HG03354 (cell line): ENCODE measurements around the gene SCYL2.
A peak's percentile ranks its signal among the peaks of the same experiment; 100 is the strongest.
"Not testable (repeated sequence)": the region's sequence is repeated elsewhere in the genome, so short reads cannot be mapped to it uniquely, and the experiment has no call there.

Experiments used
- ATAC-seq: cut with Tn5 transposase; IDR thresholded peaks from one replicate; pipeline ENCODE4 v1.9.1; 2021; ENCODE audit warnings: mild to moderate bottlenecking; ENCODE audit not compliant: unreplicated experiment, poor library complexity, severe bottlenecking

SCYL2 gene

GRCh38 chr12:100254876-100255275, 12.1 kb upstream of the SCYL2 start:
- ATAC-seq = no peak

GRCh38 chr12:100258127-100258526, 8.8 kb upstream of the SCYL2 start:
- ATAC-seq = no peak

- ATAC-seq = no peak
These were observed 3.8 kb upstream of the SCYL2 start for GRCh38 chr12:100263131-100263530.

- ATAC-seq = not testable (repeated sequence)
These were observed 1.9 kb upstream of the SCYL2 start for GRCh38 chr12:100265107-100265506.

DNA sequence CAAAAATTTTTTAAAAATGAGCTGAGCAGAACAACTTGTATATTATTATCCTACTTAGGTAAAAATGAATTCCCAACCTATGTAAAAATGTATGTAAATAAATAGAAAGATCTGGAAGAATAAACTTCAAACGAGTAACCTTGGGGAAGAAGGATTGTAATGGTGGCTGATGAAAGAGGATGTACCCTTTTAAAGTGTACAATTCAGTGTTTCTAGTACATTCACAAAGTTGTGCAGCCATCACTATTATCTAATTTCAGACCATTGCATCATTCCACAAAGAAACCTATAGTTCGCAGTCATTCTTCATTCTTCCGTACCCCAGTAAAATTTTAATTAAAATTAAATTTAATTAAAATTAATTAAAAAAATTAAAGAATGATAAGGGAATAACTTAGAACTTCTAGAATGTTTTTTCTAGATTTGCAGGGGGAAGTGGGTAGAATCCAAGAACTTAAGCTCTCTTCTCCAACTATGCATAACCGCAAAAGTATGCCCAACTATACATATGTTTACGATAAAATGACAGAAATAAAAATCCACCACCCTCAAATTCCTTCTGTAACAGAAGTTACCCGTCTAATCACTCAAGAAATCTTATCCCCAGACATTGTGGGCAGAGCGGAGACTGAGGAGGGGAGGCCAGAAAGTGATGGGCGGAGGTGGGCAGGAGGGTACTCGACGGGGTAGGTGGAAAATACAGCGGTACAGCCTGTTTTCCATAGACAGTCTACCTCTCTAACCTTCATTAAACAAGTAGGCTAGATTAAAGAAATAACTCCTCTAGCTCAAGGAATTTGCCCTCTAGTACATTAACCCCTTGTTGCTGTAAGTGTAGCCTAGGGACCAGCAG, 1.0 kb upstream of the SCYL2 start:
- ATAC-seq = peak; percentile 14

DNA sequence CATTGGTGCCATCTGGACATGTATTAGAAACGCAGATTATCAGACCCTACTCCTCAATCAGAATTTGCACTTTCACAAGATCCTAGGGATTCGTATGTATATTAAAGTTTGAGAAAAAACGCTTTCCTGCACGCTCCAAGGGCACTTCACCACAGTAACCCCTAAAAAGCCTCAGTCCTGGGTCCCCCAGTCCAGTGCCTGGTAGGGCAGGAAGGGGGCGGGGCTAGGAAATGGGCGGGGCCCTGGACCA, 467 bp upstream of the SCYL2 start:
- peak; percentile 84 for ATAC-seq

DNA sequence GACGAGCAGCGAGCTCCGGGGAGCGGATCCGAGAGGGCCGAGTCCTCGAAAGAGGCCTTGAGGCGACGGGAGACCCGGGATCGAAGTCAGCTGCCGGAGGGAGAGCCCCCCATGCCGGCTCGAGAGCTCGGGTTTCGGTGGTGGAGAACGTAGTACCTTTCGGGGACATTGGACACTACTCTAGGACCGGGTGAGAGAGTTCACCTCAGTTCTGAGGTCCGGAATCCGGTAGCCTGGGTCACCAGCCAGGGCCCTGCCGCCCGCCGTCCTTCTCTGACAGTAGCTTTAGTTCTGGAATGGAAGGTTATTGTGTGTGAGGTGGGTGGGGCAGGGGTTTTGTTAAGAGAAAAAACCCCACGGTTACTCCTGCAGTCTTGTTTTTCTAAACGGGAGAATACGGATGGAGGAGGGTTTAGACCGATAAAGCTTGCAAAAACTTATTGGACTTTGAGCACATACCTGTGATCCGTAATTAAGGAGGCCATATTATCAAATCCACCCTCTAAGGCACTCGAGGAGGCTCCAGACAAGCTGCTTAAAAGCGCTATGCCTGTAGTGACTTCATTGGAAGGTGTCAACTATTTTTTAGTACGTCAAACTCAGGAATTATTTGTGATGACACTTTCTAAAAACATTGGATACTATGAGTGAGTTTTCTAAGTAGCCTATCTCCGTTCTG, 765 bp downstream of the SCYL2 start:
- peak; percentile 22 for ATAC-seq

GRCh38 chr12:100268835-100269564, 2.0 kb downstream of the SCYL2 start:
- no peak for ATAC-seq

DNA sequence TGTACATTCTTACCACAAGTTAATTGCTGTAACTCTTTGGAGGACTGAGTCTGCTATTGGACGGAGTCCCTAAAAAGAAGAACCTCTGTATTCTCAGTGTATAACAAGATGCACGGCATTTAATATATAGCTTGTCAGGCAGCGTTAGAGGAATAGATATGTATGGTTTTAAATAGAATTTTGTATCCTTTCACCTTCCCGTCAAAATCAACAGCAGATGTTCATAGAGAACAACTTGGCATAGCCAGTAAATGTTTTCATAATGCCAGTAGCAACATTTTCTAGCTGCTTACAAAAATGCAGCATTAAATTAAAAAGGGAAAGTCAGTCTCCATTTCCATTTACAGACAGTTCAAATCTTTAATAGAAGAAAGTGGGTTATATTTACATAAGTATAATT, 6.8 kb downstream of the SCYL2 start:
- no peak for ATAC-seq

DNA sequence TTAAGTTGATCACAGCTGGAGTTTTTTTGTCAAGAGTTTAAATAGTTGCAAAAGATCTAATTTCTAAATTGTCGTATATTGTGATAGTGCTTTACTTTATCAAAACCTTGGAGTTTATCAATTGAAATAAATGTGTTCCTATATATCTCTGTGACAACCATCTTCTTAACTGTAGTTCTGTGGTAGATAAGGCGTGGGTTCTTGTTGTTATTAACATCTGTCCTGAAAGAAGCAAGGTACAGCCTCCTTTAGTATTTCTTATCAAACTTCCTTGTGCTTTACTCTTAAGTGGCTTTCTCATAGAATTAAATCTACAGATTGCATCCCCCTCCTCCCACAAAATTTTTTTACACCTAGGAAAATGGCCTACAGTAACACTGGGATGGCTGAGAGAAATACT, 7.3 kb downstream of the SCYL2 start:
- ATAC-seq = no peak

DNA sequence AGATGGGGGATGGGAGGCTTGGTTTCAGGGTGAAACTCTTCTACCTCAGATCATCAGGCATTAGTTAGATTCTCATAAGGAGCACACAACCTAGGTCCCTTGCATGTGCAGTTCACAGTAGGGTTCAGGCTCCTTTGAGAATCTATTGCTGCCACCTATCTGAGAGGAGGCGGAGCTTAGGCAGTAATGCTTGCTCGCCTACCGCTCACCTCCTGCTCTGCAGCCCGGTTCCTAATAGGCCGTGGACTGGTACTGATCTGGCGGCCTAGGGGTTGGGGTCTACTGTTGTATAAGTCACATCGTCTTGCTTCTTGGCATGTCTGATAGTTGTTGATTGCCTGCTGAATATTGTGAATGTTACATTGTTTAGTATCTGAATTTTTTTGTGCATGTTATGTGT, 12.2 kb downstream of the SCYL2 start:
- ATAC-seq = no peak

GRCh38 chr12:100279607-100280244, 12.7 kb downstream of the SCYL2 start:
- ATAC-seq = no peak

GRCh38 chr12:100284556-100284955, 17.6 kb downstream of the SCYL2 start:
- ATAC-seq = not testable (repeated sequence)

DNA sequence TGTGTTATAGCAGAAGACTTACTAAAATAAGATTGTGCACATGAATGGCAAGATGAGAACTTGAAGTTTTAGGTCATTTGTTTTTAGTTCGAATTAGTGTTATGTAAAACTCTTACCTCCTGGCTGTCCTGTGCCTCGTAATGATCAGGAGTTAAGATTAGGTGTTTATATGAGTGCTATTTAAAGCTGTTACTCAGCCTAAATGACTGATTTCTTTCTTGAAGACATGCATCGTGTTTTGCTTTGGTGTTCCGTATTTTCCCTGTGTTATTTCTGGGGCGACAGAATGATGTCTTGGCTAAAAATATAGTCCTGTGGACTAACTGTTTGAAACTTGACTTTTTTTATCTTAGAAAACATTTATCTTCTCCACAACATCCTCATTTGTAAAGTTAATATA, 22.1 kb downstream of the SCYL2 start:
- ATAC-seq = no peak

GRCh38 chr12:100290016-100290415, 23.0 kb downstream of the SCYL2 start:
- ATAC-seq = no peak

DNA sequence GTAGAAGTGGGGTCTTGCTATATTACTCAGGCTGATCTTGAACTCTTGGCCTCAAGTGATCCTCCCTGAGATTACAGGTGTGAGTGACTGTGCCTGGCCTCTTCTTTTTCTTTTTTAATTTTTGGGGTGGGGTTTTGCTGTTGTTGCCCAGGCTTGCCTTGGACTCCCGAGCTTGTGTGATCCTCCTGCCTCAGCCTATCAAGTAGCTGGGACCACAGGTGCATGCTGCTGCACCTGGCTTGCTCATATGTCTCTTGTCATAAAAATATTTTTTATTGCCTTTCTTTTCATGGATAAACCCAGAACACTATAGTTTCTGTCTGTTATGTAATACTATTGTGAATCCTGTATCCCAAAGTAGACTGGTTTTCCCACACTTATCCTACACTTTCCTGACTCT, 26.0 kb downstream of the SCYL2 start:
- no peak for ATAC-seq

DNA sequence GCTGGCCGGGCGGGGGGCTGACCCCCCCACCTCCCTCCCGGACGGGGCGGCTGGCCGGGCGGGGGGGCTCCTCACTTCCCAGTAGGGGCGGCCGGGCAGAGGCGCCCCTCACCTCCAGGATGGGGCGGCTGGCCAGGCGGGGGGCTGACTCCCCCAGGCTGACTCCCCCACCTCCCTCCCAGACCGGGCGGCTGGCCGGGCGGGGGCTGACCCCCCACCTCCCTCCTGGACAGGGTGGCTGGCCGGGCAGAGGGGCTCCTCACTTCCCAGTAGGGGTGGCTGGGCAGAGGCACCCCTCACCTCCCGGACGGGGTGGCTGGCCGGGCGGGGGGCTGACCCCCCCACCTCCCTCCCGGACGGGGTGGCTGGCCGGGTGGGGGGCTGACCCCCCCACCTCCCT, 27.4 kb downstream of the SCYL2 start:
- ATAC-seq = not testable (repeated sequence)

DNA sequence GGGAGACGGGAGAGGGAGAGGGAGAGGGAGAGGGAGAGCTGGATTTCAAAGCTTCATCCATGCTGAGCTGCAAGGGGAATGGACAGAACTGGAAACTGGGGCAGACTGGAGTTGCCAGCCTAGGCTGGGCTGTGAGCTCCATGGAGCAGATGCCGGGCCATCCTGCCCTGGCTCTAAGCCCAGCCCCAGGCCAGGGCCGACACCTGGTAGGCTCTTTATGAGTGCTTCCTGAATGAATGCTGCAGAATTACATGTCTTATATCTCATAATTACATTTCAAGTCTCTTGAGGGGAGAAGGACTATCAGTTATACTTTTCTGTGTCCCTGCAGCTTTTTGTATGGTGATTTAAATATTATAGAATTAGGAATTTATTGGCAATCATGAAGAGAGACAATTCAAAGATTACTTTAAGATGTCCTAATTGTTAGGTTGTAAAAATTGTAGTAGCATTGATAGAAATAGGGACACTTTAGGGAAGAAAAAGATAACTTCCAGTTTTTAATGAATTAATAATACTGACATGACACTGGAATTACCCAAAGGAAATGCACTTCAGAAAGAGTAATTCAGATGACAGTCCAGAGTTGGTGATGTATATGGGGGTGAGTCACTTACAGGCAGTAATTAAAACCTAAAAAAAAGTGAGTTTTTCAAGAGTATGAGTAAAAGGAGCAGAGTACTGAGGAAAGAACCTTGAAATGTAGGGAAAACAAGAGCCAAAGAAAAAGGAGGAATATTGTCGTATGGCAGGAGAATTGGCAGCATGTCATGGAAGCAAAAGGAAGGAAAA, 29.0 kb downstream of the SCYL2 start:
- ATAC-seq = no peak

GRCh38 chr12:100302081-100302480, 35.1 kb downstream of the SCYL2 start:
- ATAC-seq = no peak

DNA sequence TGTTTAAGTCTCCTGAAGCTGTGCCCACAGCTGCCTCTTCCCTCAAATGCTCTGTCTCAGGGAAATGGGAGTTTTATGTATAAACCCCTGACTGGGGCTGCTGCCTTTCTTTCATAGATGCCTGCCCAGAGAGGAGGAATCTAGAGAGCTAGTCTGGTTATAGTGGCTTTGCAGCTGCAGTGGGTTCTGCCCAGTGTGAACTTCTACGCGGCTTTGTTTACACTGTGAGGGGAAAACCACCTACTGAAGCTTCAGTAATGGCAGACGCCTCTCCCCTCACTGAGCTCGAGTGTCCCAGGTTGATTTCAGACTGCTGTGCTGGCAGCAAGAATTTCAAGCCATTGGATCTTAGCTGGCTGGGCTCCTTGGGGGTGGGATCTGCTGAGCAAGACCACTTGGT, 36.9 kb downstream of the SCYL2 start:
- no peak for ATAC-seq
